CD4-positive, alpha-beta T cell treated with Interleukin-6 for 4 hours (primary cell): ENCODE data around the gene NAP1L4.

ENCODE experiments used
- DNase-seq: peaks from one replicate; pipeline ENCODE4 v3.0.0-alpha.2; 2020; ENCODE audit warnings: mixed read lengths

Gene NAP1L4

DNA sequence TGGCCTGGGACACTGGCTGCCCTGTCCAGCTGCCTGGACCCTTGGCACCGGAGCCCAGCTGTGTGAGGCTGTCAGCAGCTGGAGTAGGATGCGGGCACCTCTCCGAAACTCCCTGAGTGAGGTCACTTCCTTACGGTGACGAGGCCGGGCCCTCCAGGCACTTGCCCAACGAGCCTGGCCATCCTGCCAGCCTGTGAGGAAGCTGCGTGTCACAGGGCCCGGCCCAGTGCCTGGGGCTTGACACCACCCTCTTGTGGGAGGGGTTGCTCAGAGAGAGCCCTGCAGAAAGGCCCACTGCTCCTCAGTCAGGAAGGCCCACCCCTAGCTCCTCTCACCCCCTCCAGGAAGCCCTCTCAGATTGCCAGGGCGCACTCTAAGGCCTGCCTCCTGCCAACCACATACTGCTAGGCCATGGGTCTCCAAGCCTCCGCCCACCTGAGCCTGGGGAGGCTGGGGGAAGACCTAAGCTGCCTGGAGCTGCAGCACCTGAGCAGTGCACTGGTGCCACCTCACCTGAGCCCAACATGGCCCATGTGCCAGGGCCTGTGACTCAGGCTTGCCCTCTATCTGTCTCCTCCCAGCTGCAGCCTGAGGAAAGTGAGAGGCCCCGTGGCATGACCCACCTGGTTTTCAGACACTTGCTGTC lies 58.6 kb downstream of the NAP1L4 start:
- peak; percentile 41 for DNase-seq

DNA sequence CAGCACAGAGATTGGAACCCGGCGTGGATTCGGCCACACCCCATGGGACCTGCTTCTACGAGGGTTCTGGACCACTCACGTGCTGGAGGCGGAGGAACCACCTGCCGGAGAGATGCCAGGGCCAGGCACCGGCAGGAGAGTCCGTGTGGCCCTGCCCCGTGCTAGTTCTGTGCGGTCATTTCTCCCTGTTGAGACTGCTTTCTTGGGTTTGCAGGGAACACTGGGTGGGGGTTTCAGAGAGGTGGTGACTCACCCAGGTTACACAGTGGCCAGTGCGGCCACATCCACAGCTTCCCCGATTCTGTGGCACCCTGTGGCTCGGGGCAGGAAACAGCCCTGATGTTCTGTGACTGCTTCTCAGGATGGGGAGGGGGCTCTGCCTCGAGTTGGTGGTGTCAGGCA lies 59.3 kb downstream of the NAP1L4 start:
- no peak for DNase-seq

DNA sequence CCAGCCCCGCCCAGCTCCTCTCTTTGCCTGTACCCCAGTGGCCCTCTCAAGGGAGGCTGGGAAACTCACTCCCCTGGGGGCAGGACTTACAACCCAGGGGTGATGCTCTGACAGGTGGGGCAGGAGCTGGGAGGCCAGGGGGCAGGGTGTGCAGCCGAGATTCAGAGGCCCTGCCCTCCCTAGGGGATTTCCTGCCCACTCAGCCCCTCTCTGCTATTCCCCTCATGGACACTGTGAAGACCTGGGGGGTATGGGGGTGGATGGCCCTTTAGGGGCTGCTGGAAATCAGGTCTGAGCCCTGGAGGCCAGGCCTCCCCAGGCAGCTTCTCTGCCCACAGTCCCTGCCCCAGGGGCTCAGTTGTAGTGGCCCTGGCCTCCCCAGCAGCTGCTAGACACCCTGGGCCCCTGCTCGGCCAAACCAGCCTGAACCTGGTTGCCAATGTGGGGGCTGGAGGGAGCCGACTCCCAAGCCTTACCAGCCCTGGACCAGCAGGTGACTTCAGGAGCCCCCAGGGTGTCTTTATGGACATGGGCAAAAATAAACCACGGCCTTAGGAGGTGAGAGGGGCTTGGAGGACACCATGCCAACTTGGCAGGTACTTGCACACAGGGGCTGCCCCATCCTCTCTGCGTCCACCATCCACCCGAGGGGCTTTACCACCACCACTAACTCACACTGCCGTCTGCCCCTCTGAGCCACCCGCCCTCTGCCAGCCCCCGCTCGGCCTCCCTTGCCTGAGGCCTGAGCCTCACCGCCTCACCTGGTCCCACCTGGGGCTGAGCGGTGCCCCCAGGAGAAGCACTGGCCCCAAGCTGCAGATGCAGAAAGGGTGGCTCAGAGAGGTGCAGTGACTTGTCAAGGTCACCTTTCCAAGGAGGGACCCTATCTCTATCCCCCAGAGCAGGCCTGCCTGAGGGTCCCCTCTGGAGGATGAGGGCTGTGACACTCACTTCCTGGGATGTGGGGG lies 60.1 kb downstream of the NAP1L4 start:
- no peak for DNase-seq

DNA sequence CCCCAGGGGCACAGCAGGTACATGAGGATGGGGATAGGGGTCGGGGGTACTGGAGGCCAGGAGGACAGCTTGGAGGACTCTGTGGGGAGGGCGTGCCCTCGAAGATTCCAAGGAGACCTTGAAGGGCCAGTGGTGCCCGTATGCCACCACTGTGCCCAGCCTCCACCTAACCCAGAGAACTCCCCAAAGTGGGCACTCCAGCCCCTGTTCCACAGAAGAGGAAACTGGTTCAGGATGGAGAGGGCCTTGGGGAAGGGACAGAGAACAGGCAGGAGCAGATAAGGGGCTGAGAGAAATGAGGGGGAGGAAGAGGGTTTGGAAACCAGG lies 60.7 kb downstream of the NAP1L4 start:
- DNase-seq: no peak

DNA sequence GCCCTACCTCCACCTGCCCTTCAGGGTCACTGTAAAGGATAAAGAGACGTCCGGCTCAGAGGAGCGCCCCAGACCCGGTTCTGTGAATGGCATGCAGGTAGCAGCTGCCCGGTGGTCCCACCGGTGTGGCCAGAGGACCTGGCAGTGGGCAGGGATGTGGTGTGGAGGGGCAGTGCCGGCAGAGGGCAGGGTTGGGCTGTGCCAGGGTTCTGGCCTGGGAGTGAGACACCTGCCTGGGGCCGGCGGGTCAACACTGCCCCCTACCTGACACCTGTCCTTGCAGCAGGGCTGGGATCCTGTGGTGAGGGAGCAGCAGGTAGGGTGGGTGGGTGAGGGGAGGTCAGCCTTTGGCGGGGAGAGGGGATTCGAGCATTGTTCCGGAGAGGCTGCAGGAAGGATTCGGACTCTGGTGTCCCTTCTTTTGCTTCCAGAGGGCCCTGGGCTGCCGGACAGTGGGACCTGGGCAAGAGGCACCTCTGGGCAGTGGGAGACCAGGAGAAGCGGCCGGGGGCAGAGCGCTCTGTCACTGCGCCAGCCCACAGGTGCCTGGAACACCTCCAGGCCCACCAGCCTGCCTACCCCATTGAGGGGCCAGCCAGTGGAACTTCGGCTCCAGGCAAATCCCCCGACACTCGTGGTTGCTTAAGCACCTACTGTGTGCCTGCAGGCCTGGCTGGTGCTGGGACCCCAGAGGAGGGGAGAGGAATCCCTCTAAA lies 61.3 kb downstream of the NAP1L4 start:
- DNase-seq: peak; percentile 65

DNA sequence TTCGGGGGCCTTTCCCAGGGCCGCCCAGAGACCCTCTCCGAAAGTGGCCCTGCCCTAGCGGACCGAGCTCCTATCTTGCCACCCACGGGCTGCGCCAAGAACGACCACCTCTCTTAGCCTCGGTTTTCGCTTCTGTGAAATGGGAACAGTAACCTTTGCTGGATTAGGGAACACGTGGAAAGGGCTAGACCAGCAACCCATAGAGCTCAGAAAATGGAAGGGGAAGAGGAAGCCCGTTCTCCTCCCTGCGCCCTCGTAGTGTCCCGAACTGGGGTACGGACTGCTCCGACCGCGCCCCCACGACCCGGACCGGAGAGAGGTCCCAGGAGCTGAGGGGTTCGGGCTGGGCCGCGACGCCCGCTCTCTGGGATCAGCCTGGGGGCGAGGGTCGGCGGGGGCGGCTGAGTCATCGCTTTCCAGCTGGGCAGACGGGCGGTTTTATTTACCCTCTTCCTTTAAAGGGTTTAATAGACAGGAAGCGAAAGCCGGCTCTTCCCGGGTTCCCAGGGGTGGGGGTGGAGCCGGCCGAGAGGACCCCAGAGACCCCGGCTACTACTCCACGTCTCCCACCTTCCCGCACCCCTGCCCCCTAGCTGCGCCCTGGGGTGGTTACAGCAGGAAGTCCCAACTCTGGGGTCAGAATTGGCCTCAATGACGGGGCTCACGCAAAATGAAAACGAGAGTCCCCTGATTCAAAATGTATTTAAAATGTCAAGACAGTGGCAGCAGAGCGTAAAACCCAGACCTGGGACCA lies 62.0 kb downstream of the NAP1L4 start:
- peak; percentile 35 for DNase-seq

DNA sequence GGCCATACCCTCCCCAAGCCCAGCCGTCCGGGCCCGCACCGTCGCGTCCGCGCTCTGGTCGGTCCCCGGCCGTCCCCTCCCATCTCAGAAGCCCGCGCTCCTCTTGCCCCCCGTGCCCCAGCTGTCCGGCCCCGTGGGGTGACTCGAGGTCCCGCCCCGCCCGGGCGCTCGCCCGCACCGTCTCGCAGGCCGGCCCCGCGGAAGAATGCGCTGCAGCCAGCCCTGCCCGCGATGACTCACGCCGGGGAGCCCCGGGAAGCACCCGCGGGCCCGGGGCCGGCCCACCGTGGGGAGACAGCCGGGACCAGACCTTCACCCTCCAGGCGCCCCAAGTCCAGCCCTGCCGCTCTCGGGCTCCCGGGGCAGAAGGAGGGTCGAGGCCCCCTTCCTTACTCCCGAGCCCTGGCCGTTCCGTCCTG lies 62.6 kb downstream of the NAP1L4 start:
- peak; percentile 43 for DNase-seq

DNA sequence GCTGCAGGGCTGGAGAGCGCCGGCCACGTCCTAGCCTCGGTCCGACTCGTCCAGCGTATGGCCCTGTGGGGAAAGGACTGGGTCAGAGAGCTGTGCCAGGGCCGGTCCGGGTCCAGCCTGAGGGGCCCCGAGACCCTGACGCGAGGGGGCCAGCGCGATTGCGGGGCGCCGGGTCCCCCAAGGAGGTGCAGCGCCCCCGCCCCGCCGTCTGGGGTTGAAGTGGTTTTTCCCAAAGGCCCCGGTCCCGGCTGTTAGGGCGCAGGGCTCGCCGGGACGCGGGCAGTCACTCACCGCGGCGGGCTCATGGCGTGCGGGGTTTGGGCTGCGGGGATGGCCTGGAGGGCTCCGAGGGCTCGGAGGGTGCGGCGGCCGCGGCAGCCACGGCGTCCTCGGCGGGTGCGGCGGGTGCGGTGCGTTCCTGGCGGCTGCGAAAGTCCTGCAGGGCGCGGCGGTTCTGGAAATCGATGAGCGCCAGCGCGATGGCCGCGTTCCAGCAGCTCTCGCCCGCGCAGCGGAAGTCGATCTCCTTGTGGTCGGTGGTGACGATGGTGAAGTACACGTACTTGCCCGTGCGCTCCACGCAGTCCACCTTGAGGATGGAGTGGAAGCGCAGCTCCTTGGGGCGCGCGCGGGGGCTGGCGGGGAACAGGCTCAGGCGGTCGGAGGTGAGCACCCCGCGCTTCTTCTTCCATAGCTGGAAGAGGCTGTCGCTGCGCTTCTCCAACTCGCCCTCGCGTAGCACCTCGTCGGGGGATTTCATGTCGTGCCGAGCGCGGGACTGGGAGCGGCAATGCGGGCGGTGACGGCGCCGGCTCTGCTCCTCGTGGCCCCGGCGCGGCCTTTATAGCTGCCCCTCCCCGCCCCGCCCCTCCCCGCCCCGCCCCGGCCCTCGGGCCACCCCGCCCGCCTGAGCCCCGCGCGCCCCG lies 63.3 kb downstream of the NAP1L4 start, which contains the start of gene PHLDA2:
TSS of gene PHLDA2 (minus strand) at position 816 of the 926 bp plus-strand sequence. CDS start at position 760, 56 bp downstream.
- DNase-seq: peak; percentile 68

DNA sequence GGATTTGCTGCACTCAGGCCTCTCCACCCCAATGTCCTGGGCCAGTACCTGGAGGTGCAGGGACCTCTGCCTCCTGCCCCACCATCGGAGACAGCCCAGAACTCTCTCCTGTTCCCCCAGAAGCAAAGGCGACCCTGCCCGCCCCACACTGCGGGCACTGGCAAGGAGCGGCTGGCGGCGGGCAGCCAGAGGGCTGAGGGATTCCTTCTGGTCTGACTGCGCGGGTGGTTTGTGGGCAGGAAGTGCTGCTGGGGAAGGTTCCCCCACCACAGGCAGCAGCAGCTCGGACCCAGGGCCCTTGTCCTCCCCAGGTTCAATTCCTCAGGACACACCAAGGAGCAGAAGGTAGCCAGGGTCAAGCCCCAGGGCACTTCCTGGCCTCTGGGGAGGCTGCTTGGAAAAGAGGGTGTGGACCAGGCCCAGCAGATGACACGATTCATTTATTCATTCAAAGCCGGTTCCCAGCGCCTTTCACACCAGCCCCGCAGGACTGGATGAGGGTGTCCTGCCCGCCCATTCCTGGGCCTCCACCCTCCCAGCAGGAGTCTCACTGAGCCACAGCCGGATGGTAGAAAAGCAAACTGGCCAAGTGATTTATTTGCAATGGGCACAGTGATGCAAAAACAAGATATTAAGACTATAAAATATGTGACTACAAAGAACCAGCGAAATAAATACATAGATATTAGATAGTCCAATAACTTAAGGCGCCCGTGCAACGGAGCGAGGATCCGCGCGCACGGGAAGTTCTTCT lies 64.1 kb downstream of the NAP1L4 start:
- DNase-seq: no peak

DNA sequence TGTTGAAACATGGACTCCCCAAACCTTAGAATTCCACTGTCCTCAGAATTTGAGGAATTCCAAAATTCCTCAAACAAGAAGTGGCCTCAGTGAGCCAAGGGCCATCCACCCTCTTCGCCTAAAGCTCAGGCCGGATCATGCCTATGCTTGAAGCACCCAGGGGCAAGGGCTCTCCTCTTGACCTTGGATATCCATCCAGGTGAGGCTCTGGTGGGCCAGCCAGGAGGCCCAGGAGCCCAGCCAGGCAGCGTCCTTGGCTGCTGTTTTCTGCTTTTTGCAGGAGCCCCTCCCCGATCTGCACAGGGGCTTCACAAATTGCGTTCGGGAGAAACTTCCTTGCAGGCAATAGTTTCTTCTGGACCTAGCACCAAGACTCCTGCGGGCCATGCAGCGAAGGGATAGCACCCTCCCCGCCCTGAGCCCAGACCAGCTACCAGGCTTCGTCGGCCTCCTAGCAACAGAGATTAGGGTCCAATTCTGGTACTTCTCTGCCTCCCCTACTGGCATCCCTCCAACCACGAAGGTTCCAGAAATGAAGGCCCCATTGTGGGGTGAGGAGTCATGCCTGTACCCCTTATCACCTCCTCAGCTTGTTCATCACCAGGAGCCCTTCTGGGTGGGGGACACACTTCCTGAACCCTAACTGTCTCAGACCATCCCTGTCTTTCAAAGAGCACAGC lies 64.9 kb downstream of the NAP1L4 start:
- DNase-seq: no peak

DNA sequence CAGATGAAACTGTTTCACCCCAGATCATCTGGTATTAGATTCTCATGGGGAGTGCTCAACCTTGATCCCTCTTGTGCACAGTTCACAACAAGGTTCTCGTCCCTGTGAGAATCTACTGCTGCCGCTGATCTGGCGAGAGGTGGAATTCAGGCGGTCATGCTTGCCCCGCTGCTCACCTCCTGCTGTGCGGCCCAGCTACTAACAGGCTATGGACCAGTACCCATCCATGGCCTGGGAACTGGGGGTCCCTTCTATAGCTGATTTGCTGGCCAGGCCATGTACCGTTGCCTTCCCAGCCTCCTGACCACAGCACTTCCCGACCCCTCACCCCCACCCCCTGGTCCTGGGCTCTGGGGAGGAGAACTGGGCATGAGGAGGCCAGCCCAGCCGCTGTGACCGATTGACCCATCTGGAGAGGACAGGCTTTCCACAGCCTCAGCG lies 65.5 kb downstream of the NAP1L4 start:
- no peak for DNase-seq

DNA sequence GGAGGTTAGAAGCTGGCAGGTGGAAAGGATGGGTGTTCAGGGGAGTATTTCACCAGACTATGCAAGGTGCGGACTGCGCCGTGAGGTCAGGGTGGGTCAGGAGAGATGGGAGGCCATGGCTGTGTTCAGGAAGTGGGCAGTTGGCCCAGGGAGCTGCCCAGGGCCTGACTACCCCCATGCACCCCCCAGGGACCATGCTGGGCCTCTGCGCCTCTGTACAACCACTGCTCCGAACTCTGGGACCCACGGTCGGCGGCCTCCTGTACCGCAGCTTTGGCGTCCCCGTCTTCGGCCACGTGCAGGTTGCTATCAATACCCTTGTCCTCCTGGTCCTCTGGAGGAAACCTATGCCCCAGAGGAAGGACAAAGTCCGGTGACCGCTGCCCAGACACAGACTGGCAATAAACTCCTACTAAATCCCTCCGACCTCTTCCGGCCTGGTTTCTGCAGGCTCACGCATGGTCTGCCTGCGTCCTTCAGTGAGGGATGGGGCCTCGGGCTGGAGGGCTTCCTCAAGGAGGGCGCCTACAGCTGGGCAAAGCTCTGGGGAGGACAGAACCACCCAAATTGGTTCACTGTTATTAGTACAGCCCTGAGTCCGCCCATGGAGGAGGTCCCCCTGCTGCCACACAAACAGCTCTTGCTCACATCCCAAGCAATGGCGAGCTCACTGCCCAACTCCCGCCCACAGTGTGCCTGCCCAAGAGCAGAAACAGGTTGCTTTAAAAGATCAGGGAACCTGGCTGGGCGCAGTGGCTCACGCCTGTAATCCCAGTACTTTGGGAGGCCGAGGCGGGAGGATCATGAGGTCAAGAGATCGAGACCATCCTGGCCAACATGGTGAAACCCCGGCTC lies 67.1 kb downstream of the NAP1L4 start:
- no peak for DNase-seq

DNA sequence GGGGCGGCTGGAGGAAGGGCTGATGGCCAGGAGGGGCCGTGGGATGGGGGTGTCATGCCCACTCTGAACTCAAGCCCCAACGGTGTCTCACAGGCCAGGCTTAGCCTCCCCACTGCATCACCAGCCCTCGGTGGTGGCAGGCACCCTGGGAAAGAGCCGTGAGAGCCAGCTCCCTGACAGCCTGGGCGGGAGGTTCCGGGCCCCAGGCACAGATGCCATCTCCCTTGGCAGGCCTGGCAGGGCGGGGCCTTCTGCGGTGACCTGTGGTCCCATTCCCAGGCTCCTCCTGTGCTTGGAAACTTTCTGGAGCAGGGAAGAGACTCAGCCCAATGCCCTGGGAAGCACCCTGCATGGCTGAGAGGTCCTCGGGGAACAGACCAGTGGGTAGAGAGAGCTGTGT lies 67.7 kb downstream of the NAP1L4 start:
- DNase-seq: no peak

DNA sequence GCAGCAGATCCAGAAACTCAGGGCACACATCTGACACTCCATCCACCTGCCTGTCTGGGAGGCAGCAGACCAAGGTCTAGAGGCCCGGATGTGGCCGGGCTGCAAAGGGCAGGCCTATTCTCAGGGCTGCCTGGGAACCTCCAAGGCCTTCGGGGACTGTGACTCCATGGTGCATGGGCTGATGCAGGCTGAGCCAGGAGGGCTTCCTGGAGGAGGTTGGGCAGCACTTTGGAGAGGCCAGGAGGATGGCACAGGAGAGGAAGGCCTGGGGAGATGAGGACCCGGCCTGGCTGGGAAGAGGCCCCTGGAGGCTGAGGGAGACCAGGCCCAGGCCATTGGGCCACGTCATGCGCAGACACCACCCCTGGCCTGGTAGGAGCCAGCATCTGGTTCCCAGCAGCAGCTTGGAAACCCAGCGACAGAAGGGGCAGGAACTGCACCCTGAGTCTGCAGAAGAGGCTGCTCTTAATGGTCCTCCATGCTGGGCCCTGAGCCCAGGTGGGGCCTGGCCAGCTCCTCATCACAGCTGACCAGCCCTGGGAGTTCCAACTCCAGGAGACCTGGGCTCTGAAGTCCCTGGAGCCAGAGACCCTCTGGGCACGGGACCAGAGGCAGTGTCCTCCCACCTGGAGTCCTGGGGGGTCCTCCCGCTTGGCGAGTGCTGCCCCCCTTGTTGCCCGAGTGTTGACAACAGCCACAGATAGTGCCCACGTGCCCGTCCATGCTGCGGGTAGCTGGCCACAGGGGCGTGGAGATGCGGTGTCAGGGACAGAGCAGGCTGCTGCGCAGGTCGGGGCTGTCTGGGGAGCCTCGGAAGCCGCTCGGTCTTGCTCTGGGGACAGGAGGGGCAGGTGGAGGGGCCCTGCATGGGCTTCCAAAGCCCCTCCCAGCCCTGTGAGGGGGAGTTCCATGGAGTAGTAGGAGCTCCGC lies 68.4 kb downstream of the NAP1L4 start:
- no peak for DNase-seq

DNA sequence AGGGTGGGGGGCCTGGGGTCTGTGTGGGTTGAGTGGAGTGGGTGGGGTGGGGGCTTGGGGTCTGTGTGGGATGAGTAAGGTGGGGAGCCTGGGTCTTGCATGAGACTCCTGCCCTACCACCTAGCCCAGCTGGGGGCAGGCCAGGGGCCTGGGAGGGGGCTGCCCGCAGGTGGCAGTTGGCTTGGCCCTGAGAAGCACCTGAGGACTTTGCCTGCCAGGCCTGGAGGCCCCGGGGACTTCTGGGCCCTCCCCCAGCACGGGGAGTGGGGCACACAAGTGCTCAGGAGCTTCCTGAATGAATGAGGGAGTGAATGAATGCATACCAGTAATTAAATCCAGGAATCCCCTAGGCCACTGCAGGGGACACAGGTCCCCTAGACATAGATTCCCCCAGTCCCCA lies 69.5 kb downstream of the NAP1L4 start:
- DNase-seq: no peak

DNA sequence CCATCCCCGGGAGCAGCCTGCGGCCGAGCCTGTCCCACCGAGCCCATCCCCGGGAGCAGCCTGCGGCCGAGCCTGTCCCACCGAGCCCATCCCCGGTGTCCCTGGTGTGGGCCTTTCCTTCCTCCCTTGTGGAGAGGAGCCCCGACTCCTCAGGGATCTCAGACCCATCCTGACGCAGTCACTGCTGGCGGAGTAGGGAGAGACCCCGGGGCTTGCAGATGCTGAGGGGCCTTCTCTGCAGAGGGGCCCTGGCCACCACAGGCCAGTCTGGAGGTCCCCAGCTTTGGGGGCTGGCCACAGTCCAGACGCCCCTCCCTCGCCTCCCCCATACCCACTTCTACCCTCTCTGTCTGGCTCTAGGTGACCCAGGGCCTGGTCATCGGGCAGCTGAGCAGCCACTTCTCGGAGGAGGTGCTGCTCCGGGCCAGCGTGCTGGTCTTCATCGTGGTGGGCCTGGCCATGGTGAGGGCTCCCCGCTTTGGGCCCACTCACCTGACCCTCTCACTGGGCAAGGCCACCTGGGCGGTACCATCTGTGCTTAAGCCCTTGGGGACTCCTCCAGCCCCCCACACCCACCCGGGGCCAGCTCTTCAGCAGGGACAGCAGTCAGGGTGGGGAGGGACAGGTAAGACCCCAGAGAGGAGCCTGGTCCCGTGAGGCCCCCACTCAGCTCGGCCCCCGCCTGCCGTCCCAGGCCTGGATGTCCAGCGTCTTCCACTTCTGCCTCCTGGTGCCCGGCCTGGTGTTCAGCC lies 70.2 kb downstream of the NAP1L4 start:
- DNase-seq: no peak

DNA sequence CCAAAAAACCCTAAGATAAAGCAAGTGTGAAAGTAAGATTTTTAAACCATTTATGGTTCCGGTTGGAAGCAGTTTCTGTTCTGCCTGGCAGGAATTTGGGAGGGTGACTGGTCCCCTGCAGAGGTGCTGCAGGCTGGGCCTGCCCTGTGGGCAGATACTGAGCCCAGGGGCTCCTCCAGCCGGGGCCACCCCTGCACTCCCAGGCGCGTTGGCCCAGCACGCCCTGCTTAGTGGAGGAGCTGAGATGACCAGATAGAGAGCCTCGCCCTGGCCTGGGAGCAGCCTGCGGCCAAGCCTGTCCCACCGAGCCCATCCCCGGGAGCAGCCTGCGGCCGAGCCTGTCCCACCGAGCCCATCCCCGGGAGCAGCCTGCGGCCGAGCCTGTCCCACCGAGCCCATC lies 70.9 kb downstream of the NAP1L4 start:
- no peak for DNase-seq
